ENCODE measurements around the gene CYB5R4.

DNA sequence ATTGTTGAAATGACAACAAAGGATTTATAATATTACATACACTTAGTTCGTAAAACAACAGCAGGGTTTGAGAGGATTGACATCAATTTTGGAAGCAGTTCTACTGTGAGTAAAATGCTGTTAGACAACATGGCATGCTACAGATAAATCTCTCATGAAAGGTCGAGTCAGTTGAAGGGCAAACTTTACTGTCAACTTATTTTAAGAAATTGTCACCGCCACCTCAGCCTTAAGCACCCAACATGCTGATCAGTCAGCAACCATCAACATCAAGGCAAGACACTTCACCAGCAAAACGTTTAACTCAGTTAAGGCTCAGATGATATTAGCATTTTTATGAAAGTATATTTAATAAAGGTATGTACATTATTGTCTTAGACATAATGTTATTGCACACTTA, 31.0 kb downstream of the CYB5R4 start:
- TF ChIP-seq, protein P1, sequence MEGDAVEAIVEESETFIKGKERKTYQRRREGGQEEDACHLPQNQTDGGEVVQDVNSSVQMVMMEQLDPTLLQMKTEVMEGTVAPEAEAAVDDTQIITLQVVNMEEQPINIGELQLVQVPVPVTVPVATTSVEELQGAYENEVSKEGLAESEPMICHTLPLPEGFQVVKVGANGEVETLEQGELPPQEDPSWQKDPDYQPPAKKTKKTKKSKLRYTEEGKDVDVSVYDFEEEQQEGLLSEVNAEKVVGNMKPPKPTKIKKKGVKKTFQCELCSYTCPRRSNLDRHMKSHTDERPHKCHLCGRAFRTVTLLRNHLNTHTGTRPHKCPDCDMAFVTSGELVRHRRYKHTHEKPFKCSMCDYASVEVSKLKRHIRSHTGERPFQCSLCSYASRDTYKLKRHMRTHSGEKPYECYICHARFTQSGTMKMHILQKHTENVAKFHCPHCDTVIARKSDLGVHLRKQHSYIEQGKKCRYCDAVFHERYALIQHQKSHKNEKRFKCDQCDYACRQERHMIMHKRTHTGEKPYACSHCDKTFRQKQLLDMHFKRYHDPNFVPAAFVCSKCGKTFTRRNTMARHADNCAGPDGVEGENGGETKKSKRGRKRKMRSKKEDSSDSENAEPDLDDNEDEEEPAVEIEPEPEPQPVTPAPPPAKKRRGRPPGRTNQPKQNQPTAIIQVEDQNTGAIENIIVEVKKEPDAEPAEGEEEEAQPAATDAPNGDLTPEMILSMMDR (IDR thresholded peaks at IDR 0.05; ENCODE audit: low read depth, low read length), result no peak
- TF ChIP-seq POLR2A (IDR thresholded peaks at IDR 0.05; ENCODE audit: extremely low read depth, insufficient read length), result no peak
- TF ChIP-seq, protein P2, sequence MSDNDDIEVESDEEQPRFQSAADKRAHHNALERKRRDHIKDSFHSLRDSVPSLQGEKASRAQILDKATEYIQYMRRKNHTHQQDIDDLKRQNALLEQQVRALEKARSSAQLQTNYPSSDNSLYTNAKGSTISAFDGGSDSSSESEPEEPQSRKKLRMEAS (IDR thresholded peaks at IDR 0.05; ENCODE audit: low read depth, low read length), result no peak

All from NB4 (cell line).